ENCODE results near the gene TCERG1L.

- TF ChIP-seq CTCF (IDR thresholded peaks at IDR 0.05): no peak
- no peak for TF ChIP-seq EP300 (IDR thresholded peaks at IDR 0.05)
Observed at GRCh38 chr10:131337741-131338140, 26.2 kb upstream of the TCERG1L start.

All from stomach (tissue), 4 donors.